HepG2 (cell line): ENCODE measurements around the gene KRTAP4-16. TPM values are rescaled to one million over a fixed set of nuclear protein-coding genes. Genes with fewer than 3 reads are reported as not detected.
"Not testable (repeated sequence)": the region's sequence is repeated elsewhere in the genome, so short reads cannot be mapped to it uniquely, and the experiment has no call there.

Source experiments
- ATAC-seq: fragments of 200-7000 bp; cut with Tn5 transposase; 3 replicates; pipeline ENCODE4 v1.9.1; 2020; ENCODE audit warnings: mild to moderate bottlenecking, moderate library complexity
- BruUV-seq: library from RNA; stranded (reverse); fragments of 400-500 nt; replicated peaks from 2 replicates; lab custom pipeline; 2021; lab: Mats Ljungman, UMichigan
- CTCF ChIA-PET: fragments of 300-600 bp; formaldehyde crosslinking; extraction: SDS; loops from one replicate; lab custom pipeline; 2021; ENCODE audit warnings: low total read pairs, inconsistent platforms, low intra/inter-chr PET ratio; lab: Yijun Ruan, JAX
- POLR2A ChIA-PET: fragments of 350-600 bp; sonication (Branson Sonifier 250); formaldehyde crosslinking; loops from one replicate; lab custom pipeline; 2020; ENCODE audit warnings: antibody characterized with exemption, inconsistent platforms; lab: Yijun Ruan, JAX
- DNase-seq: peaks from one replicate; pipeline ENCODE4 v3.0.0-alpha.2; 2015; ENCODE audit warnings: low spot score
- FAIRE-seq: peaks from 3 replicates; lab custom pipeline; 2011; peaks lifted over from hg19 to GRCh38; lab: Jason Lieb, UNC
- H2AFZ ChIP-seq: one replicate; pipeline ENCODE4 v1.6.1; 2011; ENCODE audit warnings: low read length, inconsistent platforms
- H3K27ac ChIP-seq: fragments of 300-600 bp; 3 replicates; pipeline ENCODE4 v1.8.0; 2011; ENCODE audit warnings: mixed run types, mild to moderate bottlenecking, mixed read lengths, low read length, inconsistent platforms; ENCODE audit not compliant: insufficient read depth; ENCODE audit errors: extremely low read length
- H3K27me3 ChIP-seq, 2 experiments: fragments of 200-600 bp in 1 of 2; 2 replicates in 1 of 2; 3 replicates in 1 of 2; pipeline versions ENCODE4 v1.6.0 to v1.8.0; 2011; ENCODE audit warnings: low read length in 2 of 2, mild to moderate bottlenecking in 2 of 2, moderate library complexity in 2 of 2, inconsistent platforms in 1 of 2; ENCODE audit not compliant: insufficient read depth in 2 of 2, control insufficient read depth in 1 of 2
- H3K36me3 ChIP-seq, 2 experiments: fragments of 200-600 bp in 1 of 2; replicated peaks in 1 of 2; 2 replicates in 1 of 2; 3 replicates in 1 of 2; pipeline versions ENCODE4 v1.5.1 to v1.8.0; 2011; ENCODE audit warnings: low read length in 2 of 2, inconsistent platforms in 1 of 2; ENCODE audit not compliant: insufficient read depth in 2 of 2, control insufficient read depth in 1 of 2
- H3K4me1 ChIP-seq: 2 replicates; pipeline ENCODE4 v1.5.1; 2012; ENCODE audit warnings: low read length, inconsistent platforms; ENCODE audit not compliant: insufficient read depth
- H3K4me2 ChIP-seq: 2 replicates; pipeline ENCODE4 v1.6.0; 2011; ENCODE audit warnings: low read depth, low read length, inconsistent platforms
- H3K4me3 ChIP-seq, 3 experiments: fragments of 200-600 bp in 1 of 3; sonication (generic), shearing (Covaris generic) in 1 of 3; replicated peaks in 1 of 3; 2 replicates each; pipeline ENCODE4 v1.5.1; 2011 to 2016; ENCODE audit warnings: low read length in 3 of 3, inconsistent platforms in 2 of 3, low read depth in 2 of 3, mild to moderate bottlenecking in 2 of 3, control low read depth in 1 of 3, mixed read lengths in 1 of 3; ENCODE audit not compliant: insufficient read depth in 1 of 3
- H3K79me2 ChIP-seq: one replicate; pipeline ENCODE4 v1.6.1; 2011; ENCODE audit warnings: low read length, inconsistent platforms; ENCODE audit not compliant: insufficient read depth
- H3K9ac ChIP-seq: 2 replicates; pipeline ENCODE4 v1.6.0; 2011; ENCODE audit warnings: mild to moderate bottlenecking, low read depth, low read length, inconsistent platforms; ENCODE audit not compliant: insufficient read depth
- H3K9me3 ChIP-seq: 2 replicates; pipeline ENCODE4 v1.5.1; 2012; ENCODE audit warnings: mild to moderate bottlenecking, low read length
- H4K20me1 ChIP-seq: 2 replicates; pipeline ENCODE4 v1.6.0; 2011; ENCODE audit warnings: inconsistent platforms, mild to moderate bottlenecking, low read length, moderate library complexity; ENCODE audit not compliant: insufficient read depth
- HDAC2 ChIP-seq: sonication (generic); formaldehyde crosslinking; IDR thresholded peaks from 2 replicates; pipeline ENCODE4 v1.4.0; 2020; ENCODE audit warnings: missing genetic modification reagents
- HNRNPK ChIP-seq: fragments of 200-400 bp; formaldehyde crosslinking; IDR thresholded peaks from 2 replicates; pipeline ENCODE4 v1.6.1; 2018; ENCODE audit warnings: low read length, low read depth, moderate library complexity, mild to moderate bottlenecking; ENCODE audit not compliant: poor library complexity, severe bottlenecking
- PCBP1 ChIP-seq: fragments of 200-400 bp; formaldehyde crosslinking; IDR thresholded peaks from 2 replicates; pipeline ENCODE4 v1.6.1; 2017; ENCODE audit warnings: mild to moderate bottlenecking, low read depth, low read length, borderline replicate concordance
- PCBP2 ChIP-seq: fragments of 200-400 bp; formaldehyde crosslinking; optimal IDR thresholded peaks from 2 replicates; pipeline ENCODE3; 2018; ENCODE audit warnings: low read length, low read depth; ENCODE audit not compliant: poor library complexity, severe bottlenecking
- ZNF546 ChIP-seq: sonication (generic); formaldehyde crosslinking; conservative IDR thresholded peaks from 2 replicates; pipeline ENCODE4 v1.8.1; 2023; ENCODE audit warnings: mild to moderate bottlenecking, missing genetic modification reagents
- ZNF552 ChIP-seq: sonication (generic); formaldehyde crosslinking; IDR thresholded peaks from 2 replicates; pipeline ENCODE4 v1.9.0; 2022; ENCODE audit warnings: missing genetic modification reagents, mild to moderate bottlenecking, borderline replicate concordance
- WGBS: methylation state at CpG from one replicate; pipeline ENCODE4 v1.1.6; 2017; ENCODE audit warnings: low lambda C conversion rate; 5-methylcytosine and 5-hydroxymethylcytosine counted together
- in situ Hi-C: cut with HindIII; loops from 2 replicates; pipeline ENCODE4 v1.10.0; 2017; ENCODE audit warnings: low pct_unique_long_range_greater_than_20kb; ENCODE audit not compliant: extremely low pct_ligation_motif_present
- intact Hi-C: fragments of 100-400 bp; cut with micrococcal nuclease; formaldehyde crosslinking; loops from one replicate; pipeline ENCODE4 v1.10.0; 2022; ENCODE audit not compliant: unreplicated experiment
- polyA plus RNA-seq, 8 experiments: library from polyadenylated mRNA; depleted of rRNA in 3 of 8; stranded (reverse) in 7 of 8; unstranded in 1 of 8; fragments of >200 nt; fragmentation: Illumina TruSeq in 4 of 8; extraction: Trizol in 4 of 8; gene quantifications; 2 replicates each; pipeline versions ENCODE4 v1.2.1 to v1.2.3, GENCODE V29; 2011 to 2016; ENCODE audit warnings: low read depth in 4 of 8, missing spikeins in 1 of 8, mixed read lengths in 1 of 8; ENCODE audit not compliant: insufficient read depth in 1 of 8
- total RNA-seq, 5 experiments: library from RNA; depleted of rRNA; stranded (reverse); fragments of >200 nt; fragmentation: Illumina TruSeq; extraction: Trizol; gene quantifications; 2 replicates each; pipeline ENCODE4 v1.2.3, GENCODE V29; 2016; ENCODE audit warnings: low read depth in 1 of 5

KRTAP4-16 gene
- total and polyA plus RNA-seq, 2 of the 13 experiments (the other 11 are each of a cell fraction or from before 2014, with no cell fraction given) = not detected

DNA sequence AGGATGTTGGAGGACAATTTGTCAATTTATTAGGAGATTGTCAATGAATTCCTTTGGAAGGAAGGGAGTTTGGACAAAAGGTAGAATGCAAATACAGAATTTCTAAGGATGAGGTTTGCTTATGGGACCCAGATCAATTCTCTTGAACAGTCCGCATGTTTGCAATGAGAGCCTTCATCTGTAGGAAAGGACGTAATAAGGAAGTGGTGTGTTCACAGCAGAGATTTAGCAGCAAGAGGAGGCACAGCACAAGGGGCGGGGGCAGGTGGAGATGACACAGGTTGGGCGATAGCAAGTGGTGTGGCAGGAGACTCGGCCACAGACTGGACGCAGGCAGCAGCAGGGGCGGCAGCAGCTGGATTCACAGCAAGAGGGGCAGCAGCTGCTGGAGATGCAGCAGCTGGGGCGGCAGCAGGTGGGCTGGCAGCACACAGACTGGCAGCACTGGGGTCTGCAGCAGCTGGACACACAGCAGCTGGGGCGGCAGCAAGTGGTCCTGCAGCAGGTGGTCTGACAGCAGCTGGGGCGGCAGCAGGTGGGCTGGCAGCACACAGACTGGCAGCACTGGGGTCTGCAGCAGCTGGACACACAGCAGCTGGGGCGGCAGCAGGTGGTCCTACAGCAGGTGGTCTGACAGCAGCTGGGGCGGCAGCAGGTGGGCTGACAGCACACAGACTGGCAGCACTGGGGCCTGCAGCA lies 21.4 kb upstream of the KRTAP4-16 start:
- BruUV-seq, intact Hi-C loops, H3K79me2 ChIP-seq, H3K9ac ChIP-seq, POLR2A ChIA-PET, H3K36me3 ChIP-seq, H2AFZ ChIP-seq, H3K4me2 ChIP-seq, FAIRE-seq, DNase-seq, H3K4me3 ChIP-seq, CTCF ChIA-PET, H3K4me1 ChIP-seq, H3K27me3 ChIP-seq, H4K20me1 ChIP-seq, ATAC-seq, H3K27ac ChIP-seq, in situ Hi-C loops, H3K9me3 ChIP-seq: not testable (repeated sequence)
- WGBS = 47% methylated on average over 7 of the region's 12 CpGs

DNA sequence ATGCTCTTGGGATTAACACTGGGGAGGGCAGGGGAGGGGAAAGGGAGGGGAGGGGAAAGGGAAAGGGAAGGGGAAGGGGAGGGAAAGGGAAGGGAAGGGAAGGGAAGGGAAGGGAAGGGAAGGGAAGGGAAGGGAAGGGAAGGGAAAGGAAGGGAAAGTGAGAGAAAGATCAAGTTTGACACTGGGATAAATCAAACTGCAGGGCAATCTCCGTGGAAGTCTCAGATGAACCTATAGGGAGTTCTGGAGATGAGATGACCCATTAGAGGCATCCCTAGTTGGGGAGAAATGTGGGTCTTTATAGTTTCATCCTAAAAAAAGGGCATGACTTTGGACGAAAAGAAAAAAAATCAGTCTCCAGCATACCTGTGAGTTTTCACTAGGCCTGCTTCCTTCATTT lies 19.7 kb upstream of the KRTAP4-16 start:
- no peak for FAIRE-seq
- no peaks in the 10 kb centered on the region for H3K9me3 ChIP-seq
- no peaks in the 10 kb centered on the region for H3K36me3 ChIP-seq
- intact Hi-C loops (no loop called here), in situ Hi-C loops (no loop called here)
- no peaks in the 10 kb centered on the region for H3K79me2 ChIP-seq
- BruUV-seq = no TSS peak
- H3K27ac ChIP-seq = no peak overlapping the region
- 0% methylated on average over 2 of the region's 2 CpGs for WGBS
- no peaks in the 10 kb centered on the region for H4K20me1 ChIP-seq
- no peak overlapping the region for H3K4me3 ChIP-seq
- H3K4me2 ChIP-seq = no peak overlapping the region
- TF ChIP-seq PCBP1 (peak; percentile 90), HDAC2 (CRISPR knock-in tag) (no peak), ZNF552 (CRISPR knock-in tag) (no peak), ZNF546 (no peak), HNRNPK (peak; percentile 99), PCBP2 (peak; percentile 85)
- CTCF ChIA-PET = no interaction called here
- no peak overlapping the region for H3K9ac ChIP-seq
- no peak for DNase-seq
- no peak overlapping the region for H2AFZ ChIP-seq
- H3K4me1 ChIP-seq = no peaks in the 10 kb centered on the region
- H3K27me3 ChIP-seq = no peaks in the 10 kb centered on the region
- POLR2A ChIA-PET = interaction anchor here (0.6 kb wide), 1 partner anchor 131 kb away, joined by 3 read pairs; no protein-coding TSS in a partner anchor
- ATAC-seq = no peak
